ENCODE data around the gene HHATL. TPM values are rescaled to one million over a fixed set of nuclear protein-coding genes. Genes with fewer than 3 reads are reported as not detected.

HHATL gene
- total RNA-seq, 1 donor from 2014 or later = not detected

- Mint-ChIP-seq H3K27ac (no peak overlapping the region), H3K36me3 (ENCODE audit: low read depth) (no peaks in the 10 kb centered on the region), H3K4me3 (ENCODE audit: low read depth) (no peak overlapping the region), H3K9me3 (no peaks in the 10 kb centered on the region), H3K4me1 (ENCODE audit: low read depth) (peaks cover 9% of the 10 kb centered on the region), H3K27me3 (ENCODE audit: low read depth) (peaks cover 9% of the 10 kb centered on the region)
- intact Hi-C loops (cut with micrococcal nuclease) = no loop called here
- no peak for DNase-seq (ENCODE audit: low spot score)
Measured at GRCh38 chr3:42656680-42657610, 45.7 kb downstream of the HHATL start.

- Mint-ChIP-seq H3K27ac (no peak overlapping the region), H3K36me3 (ENCODE audit: low read depth) (no peaks in the 10 kb centered on the region)
- intact Hi-C loops (cut with micrococcal nuclease) = no loop called here
Measured at GRCh38 chr3:42655980-42656679, 46.5 kb downstream of the HHATL start.

GRCh38 chr3:42655331-42655888 is 47.2 kb downstream of the HHATL start:
- intact Hi-C loops (cut with micrococcal nuclease) = no loop called here
- H3K4me3 Mint-ChIP-seq (ENCODE audit: low read depth) = peak overlapping the region; percentile 26
- peaks cover 9% of the 10 kb centered on the region for H3K4me1 Mint-ChIP-seq (ENCODE audit: low read depth)
- no peak overlapping the region for H3K27ac Mint-ChIP-seq
- H3K27me3 Mint-ChIP-seq (ENCODE audit: low read depth) = peaks cover 9% of the 10 kb centered on the region
- DNase-seq (ENCODE audit: low spot score) = no peak
- H3K36me3 Mint-ChIP-seq (ENCODE audit: low read depth) = no peaks in the 10 kb centered on the region
- no peaks in the 10 kb centered on the region for H3K9me3 Mint-ChIP-seq

More at GRCh38 chr3:42655980-42656679, 46.5 kb downstream of the HHATL start:
- Mint-ChIP-seq H3K9me3 (no peaks in the 10 kb centered on the region), H3K4me1 (ENCODE audit: low read depth) (peaks cover 9% of the 10 kb centered on the region), H3K27me3 (ENCODE audit: low read depth) (peaks cover 9% of the 10 kb centered on the region), H3K4me3 (ENCODE audit: low read depth) (no peak overlapping the region)
- no peak for DNase-seq (ENCODE audit: low spot score)

- intact Hi-C loops (cut with micrococcal nuclease) = no loop called here
- H3K4me3 Mint-ChIP-seq (ENCODE audit: low read depth) = peak overlapping the region; percentile 26
- H3K36me3 Mint-ChIP-seq (ENCODE audit: low read depth) = no peaks in the 10 kb centered on the region
- no peaks in the 10 kb centered on the region for H3K9me3 Mint-ChIP-seq
- H3K4me1 Mint-ChIP-seq (ENCODE audit: low read depth) = peaks cover 9% of the 10 kb centered on the region
- no peak overlapping the region for H3K27ac Mint-ChIP-seq
- H3K27me3 Mint-ChIP-seq (ENCODE audit: low read depth) = peaks cover 9% of the 10 kb centered on the region
- no peak for DNase-seq (ENCODE audit: low spot score)
Measured at GRCh38 chr3:42654331-42655201, 48.0 kb downstream of the HHATL start.

- no peak for DNase-seq (ENCODE audit: low spot score)
- peaks cover 9% of the 10 kb centered on the region for H3K4me1 Mint-ChIP-seq (ENCODE audit: low read depth)
Measured at GRCh38 chr3:42653560-42654330, 48.9 kb downstream of the HHATL start, which contains the start of gene ZBTB47. Gene ZBTB47, plus strand, starts transcription at chr3:42653697. Its CDS starts 4,659 bp downstream, at chr3:42658356.

GRCh38 chr3:42653303-42653559 is 49.4 kb downstream of the HHATL start:
- H3K27me3 Mint-ChIP-seq (ENCODE audit: low read depth) = peaks cover 9% of the 10 kb centered on the region
- DNase-seq (ENCODE audit: low spot score) = no peak
- peaks cover 7% of the 10 kb centered on the region for H3K36me3 Mint-ChIP-seq (ENCODE audit: low read depth)
- peaks cover 9% of the 10 kb centered on the region for H3K4me1 Mint-ChIP-seq (ENCODE audit: low read depth)
- peak overlapping the region; percentile 45 for H3K4me3 Mint-ChIP-seq (ENCODE audit: low read depth)
- H3K27ac Mint-ChIP-seq = no peak overlapping the region
- no peaks in the 10 kb centered on the region for H3K9me3 Mint-ChIP-seq
- intact Hi-C loops (cut with micrococcal nuclease) = no loop called here

More at GRCh38 chr3:42653560-42654330, 48.9 kb downstream of the HHATL start, which contains the start of gene ZBTB47:
- peaks cover 9% of the 10 kb centered on the region for H3K27me3 Mint-ChIP-seq (ENCODE audit: low read depth)
- H3K4me3 Mint-ChIP-seq (ENCODE audit: low read depth) = peak within 1 kb of the TSS; percentile 76
- no peaks in the 10 kb centered on the region for H3K9me3 Mint-ChIP-seq
- H3K27ac Mint-ChIP-seq = no peak within 1 kb of the TSS
- intact Hi-C loops (cut with micrococcal nuclease) = no loop called here
- peaks cover 5% of the 10 kb centered on the region for H3K36me3 Mint-ChIP-seq (ENCODE audit: low read depth)

- Mint-ChIP-seq H3K4me1 (ENCODE audit: low read depth) (peaks cover 9% of the 10 kb centered on the region), H3K27ac (no peak overlapping the region), H3K36me3 (ENCODE audit: low read depth) (peaks cover 11% of the 10 kb centered on the region), H3K4me3 (ENCODE audit: low read depth) (peak overlapping the region; percentile 45), H3K27me3 (ENCODE audit: low read depth) (peaks cover 9% of the 10 kb centered on the region), H3K9me3 (no peaks in the 10 kb centered on the region)
- no peak for DNase-seq (ENCODE audit: low spot score)
- intact Hi-C loops (cut with micrococcal nuclease) = no loop called here
Measured at GRCh38 chr3:42652611-42653302, 49.8 kb downstream of the HHATL start.

GRCh38 chr3:42652251-42652610 is 50.4 kb downstream of the HHATL start:
- peaks cover 9% of the 10 kb centered on the region for H3K27me3 Mint-ChIP-seq (ENCODE audit: low read depth)
- H3K4me3 Mint-ChIP-seq (ENCODE audit: low read depth) = no peak overlapping the region
- no peaks in the 10 kb centered on the region for H3K9me3 Mint-ChIP-seq
- no peak for DNase-seq (ENCODE audit: low spot score)
- peaks cover 9% of the 10 kb centered on the region for H3K4me1 Mint-ChIP-seq (ENCODE audit: low read depth)
- intact Hi-C loops (cut with micrococcal nuclease) = no loop called here
- no peak overlapping the region for H3K27ac Mint-ChIP-seq
- peaks cover 14% of the 10 kb centered on the region for H3K36me3 Mint-ChIP-seq (ENCODE audit: low read depth)

- Mint-ChIP-seq H3K27ac (no peak overlapping the region), H3K9me3 (no peaks in the 10 kb centered on the region), H3K27me3 (ENCODE audit: low read depth) (peaks cover 9% of the 10 kb centered on the region), H3K4me3 (ENCODE audit: low read depth) (no peak overlapping the region), H3K4me1 (ENCODE audit: low read depth) (peaks cover 9% of the 10 kb centered on the region), H3K36me3 (ENCODE audit: low read depth) (peaks cover 20% of the 10 kb centered on the region)
- intact Hi-C loops (cut with micrococcal nuclease) = no loop called here
- no peak for DNase-seq (ENCODE audit: low spot score)
Measured at GRCh38 chr3:42651248-42652091, 51.1 kb downstream of the HHATL start.

GRCh38 chr3:42649783-42650182 is 52.8 kb downstream of the HHATL start:
- peaks cover 9% of the 10 kb centered on the region for H3K4me1 Mint-ChIP-seq (ENCODE audit: low read depth)
- no peaks in the 10 kb centered on the region for H3K9me3 Mint-ChIP-seq
- no peak overlapping the region for H3K27ac Mint-ChIP-seq
- peaks cover 29% of the 10 kb centered on the region for H3K36me3 Mint-ChIP-seq (ENCODE audit: low read depth)
- H3K4me3 Mint-ChIP-seq (ENCODE audit: low read depth) = no peak overlapping the region
- DNase-seq (ENCODE audit: low spot score) = no peak
- peaks cover 4% of the 10 kb centered on the region for H3K27me3 Mint-ChIP-seq (ENCODE audit: low read depth)
- intact Hi-C loops (cut with micrococcal nuclease) = no loop called here

GRCh38 chr3:42649006-42649405 is 53.6 kb downstream of the HHATL start:
- Mint-ChIP-seq H3K36me3 (ENCODE audit: low read depth) (peaks cover 34% of the 10 kb centered on the region), H3K4me1 (ENCODE audit: low read depth) (peaks cover 9% of the 10 kb centered on the region), H3K4me3 (ENCODE audit: low read depth) (no peak overlapping the region), H3K27ac (no peak overlapping the region), H3K9me3 (no peaks in the 10 kb centered on the region), H3K27me3 (ENCODE audit: low read depth) (peaks cover 4% of the 10 kb centered on the region)
- no peak for DNase-seq (ENCODE audit: low spot score)
- intact Hi-C loops (cut with micrococcal nuclease) = no loop called here
